NOMO-1 treated with dmso at 0.1 percent for 144 hours (cell line): Measurements from ENCODE around the gene FAM32A.
"Not testable (repeated sequence)": the region's sequence is repeated elsewhere in the genome, so short reads cannot be mapped to it uniquely, and the experiment has no call there.

ENCODE experiments used
- DNase-seq: peaks from one replicate; lab custom pipeline; 2025; ENCODE audit not compliant: unreplicated experiment; lab: John Stamatoyannopoulos, UW

The FAM32A gene

DNA sequence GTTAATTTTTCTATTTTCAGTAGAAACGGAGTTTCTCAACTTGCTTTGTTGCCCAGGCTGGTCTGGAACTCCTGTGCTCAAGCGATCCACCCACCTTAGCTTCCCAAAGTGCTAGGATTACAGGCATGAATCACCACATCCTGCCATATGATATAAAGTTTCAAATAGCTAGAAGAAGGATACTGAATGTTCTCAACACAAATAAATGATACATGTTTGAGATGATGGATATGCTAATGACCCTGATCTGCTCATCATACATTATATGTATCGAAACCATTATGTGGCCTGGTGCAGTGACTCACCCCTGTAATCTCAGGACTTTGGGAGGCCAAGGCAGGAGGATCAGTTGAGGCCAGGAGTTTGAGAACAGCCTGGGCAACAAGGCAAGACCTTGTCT is 23.4 kb upstream of the FAM32A start:
- DNase-seq = no peak

DNA sequence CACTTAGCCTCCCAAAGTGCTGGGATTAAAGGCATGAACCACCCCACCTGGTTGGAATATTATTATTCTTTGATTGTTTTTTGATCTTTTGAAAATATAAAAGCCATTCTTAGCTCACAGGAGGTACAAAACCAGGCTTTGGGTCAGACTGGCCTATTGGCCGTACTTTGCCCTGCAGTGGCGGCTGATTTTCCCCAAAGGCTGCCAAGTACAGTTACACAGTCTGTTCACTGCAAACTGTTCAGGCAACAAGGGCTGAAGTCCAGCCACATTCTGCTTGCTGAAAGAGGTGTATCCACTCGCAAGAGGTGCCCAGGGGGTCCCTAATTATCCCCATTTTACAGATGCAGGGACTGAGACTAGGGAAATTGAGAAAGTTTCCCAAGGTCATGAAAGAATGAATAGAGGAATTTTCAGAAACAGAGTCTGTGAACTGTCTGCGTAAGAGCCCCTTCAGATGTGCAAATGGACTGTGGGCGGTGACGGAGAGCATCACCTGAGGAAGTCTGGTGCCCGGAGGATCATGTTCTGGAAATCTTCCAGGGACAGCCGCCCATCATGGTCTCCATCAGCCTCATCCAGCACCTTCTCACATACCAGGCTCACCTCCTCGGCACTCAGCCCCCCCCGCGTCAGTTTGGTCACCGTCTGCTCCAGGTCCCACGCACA is 20.9 kb upstream of the FAM32A start:
- DNase-seq = no peak

DNA sequence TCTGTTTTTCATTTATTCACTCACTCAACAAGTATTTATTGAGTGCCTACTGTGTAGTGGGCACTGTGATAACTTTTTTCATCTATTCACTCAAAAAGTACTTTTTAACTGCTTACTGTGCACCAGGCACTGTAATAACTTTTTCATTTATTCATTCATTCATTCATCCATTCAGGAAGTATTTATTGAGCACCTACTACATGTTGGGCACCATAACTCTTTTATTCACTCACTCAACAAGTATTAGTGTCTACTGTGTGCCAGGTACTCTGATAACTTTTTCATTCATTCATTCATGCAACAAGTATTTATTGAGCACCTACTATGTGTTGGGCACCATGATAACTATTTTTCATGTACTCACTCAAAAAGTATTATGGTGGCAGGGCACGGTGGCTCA is 18.8 kb upstream of the FAM32A start:
- DNase-seq = no peak

DNA sequence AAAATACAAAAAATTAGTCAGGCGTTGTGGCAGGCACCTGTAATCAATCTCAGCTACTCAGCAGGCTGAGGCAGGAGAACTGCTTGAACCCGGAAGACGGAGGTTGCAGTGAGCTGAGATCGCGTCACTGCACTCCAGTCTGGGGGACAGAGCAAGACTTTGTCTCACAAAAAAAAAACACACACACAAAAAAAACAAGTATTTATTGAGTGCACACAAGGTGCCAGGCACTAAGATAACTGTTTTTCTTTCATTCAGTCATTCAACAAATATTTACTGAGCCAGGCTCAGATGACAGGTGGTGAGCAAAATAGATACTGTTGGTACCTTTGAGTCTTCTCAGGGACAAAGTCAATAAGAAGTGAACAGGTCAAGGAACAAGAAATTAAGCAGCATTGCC is 18.2 kb upstream of the FAM32A start:
- no peak for DNase-seq

DNA sequence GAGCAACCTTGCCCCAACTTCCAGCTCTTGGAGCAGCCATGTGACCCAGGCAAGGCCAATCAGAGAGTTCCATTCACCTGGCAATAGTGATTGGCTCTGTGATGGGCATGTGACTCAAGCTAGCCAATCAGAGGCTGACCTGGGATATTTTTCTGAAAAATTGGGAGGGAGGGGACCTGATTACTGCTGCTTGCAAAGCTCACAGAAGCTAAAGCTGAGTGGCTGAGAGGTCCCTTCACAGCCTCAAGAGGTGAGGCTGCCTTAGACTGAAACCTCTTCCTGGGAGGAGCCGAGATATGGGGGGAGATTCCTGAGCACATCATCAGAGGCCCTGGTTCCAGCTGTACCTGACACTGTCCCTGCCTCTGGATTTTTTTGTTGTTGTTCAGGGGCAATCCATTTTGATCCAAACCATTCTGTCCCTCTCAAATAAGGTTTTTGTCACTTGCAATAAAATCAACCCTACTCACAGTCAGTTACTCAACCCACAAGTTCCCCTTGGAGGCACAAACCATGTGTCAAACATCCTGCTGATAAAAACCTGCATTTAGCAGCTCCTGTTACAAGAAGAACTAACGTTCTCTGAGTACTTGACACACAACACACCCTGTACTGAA is 16.6 kb upstream of the FAM32A start:
- DNase-seq = peak; percentile 50

DNA sequence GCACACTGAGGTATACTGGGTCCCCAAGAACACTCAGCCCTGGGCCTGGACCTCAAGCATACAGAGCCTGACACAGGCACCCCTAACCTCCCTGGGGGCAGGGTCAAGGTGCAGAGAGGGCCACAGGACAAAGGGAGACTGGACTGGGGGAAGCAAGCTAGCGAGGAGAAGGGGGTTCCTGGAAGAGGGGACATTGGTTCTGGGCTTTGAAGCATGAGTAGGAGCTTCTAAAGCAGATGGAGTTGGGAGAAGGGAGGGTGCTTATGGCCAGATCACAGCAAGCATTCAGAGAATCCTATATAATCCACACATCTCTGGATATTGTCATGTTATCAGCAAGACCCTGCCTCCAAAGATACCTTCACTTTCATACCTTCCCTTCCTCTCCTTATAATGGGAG is 15.1 kb upstream of the FAM32A start:
- DNase-seq = no peak

DNA sequence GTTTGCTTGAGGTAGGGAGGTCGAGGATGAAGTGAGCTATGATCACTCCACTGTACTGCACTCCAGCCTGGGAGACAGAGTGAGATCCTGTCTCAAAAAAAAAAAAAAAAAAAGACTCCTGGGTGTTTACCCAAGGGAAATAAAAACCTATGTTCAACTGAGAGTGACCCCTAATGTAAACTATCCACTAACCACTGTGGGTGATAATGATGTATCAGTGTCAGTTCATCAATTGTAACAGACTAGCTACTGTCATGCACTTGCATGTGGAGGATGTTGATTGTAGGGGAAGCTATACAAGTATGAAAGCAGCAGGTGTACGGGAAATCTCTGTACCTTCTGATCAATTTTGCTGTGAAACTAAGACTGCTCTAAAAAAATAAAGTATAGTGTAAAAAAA is 9.3 kb upstream of the FAM32A start:
- no peak for DNase-seq

DNA sequence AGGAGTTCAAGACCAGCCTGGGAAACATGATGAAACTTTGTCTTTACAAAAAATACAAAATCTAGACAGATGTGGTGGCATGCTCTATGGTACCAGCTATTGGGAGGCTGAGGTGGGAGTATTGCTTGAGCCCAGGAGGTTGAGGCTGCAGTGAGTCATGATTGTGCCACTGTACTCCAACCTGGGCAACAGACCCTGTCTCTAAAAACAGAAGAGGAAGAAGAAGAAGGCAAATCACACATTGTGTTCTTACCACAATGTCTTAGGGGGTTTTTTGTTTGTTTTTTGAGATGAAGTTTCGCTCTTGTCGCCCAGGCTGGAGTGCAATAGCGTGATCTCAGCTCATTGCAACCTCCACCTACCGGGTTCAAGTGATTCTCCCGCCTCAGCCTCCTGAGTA is 6.3 kb upstream of the FAM32A start:
- not testable (repeated sequence) for DNase-seq

DNA sequence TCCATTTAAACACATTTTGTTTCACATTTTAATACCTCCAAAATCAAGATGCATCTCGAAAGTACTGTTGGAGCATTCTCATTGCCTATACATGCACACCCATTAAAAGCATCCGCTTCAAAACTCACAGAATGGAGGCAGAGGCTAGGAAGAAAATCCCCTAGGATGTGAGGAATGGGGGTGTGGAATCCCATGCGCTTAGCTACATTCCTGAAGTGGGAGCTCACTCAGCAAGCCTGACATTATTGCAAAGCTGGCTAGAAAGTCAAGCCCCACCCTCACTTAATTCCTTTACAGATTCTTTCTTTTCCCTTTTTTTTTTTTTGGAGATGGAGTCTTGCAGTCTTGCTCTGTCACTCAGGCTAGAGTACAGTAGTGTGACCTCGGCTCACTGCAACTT is 4.6 kb upstream of the FAM32A start:
- DNase-seq = no peak

DNA sequence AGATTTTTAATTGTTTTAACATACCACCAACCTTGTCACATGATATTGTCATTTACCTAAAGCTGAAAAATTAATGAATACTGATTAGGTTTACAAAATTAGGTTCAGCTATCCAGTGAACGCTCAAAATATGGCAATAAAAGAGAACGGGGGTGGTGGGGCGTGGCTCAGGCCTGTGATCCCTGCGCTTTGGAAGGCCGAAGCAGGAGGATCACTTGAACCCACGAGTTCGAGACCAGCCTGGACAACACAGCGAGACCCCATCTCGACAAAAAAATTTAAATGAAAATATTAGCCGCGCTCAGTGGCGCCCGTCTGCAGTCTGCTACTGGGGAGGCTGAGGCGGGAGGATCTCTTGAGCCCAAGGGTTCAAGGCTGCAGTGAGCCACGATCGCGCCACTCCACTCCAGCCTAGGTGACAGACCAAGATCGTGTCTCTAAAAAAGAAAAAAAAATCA is 516 bp upstream of the FAM32A start:
- DNase-seq = no peak

DNA sequence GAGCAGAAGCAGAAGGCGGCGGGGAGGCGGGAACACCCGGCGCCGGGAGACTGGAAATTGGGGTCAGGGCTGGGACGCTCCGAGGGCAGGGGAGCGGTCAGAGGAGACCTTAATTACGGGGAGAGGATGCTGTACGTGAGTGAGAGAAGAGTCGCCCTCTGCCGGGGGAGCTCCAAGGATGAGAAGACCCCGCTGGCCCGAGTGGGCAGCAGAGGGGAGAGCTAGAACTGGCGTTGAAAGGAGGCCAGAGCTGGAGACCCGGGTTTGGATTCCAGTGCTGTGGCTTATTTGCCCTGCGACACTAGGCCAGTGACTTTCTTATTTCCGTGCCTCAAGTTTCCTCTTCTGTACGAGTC is 536 bp downstream of the FAM32A start:
- peak; percentile 19 for DNase-seq

DNA sequence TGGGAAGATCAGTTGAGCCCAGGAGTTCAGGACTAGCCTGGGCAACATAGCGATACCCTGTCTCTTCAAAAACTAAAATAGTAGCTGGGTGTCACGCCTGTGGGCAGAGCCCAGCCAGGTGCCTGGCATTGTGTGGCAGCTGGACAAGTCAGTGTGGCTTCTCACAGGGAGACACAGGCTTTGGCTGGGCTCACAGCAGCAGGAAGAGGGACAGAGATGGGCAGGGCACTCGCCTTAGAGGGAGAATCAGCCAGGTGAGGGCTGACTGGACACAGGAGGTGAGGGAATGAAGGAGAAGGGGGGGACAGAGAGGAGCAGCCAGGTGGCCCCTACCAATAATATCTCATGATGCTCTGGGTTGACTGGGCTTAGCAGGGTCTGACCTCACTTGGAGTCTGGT is 3.3 kb downstream of the FAM32A start:
- no peak for DNase-seq

DNA sequence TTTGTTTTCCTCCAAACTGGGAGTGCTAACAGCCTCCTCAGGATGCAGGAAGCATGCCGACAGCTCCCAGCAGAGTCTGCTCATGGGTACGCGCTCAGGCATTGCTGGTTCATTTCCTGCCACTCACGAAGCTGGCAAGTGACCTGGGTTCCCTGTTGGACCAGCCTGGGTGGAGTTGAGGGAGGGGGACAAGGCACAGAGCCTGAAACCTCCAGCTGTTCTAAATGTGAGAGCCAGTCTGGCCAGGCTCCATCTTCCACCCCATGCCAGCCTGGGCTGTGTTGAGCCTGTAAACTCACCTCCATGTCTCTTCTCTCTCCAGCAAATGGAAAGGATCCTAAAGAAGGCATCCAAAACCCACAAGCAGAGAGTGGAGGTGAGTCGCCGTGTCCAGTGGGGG is 5.0 kb downstream of the FAM32A start:
- DNase-seq = no peak

DNA sequence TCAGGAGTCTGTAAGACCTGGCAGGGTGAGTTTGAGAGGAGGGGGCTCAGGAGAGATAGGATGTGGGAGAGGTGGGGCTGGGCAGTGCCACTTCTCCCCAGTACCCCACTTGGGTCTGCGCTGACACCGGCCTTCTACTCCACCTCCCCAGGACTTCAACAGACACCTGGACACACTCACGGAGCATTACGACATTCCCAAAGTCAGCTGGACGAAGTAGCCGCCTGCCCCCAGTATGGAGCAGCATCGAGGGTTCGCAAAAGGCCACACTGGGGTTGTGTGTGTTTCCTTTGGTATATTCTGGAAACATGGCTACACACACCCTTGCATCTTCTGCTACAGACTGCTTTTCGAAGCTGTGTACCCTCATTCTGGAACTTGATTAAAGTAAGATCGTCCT is 5.5 kb downstream of the FAM32A start:
- no peak for DNase-seq

DNA sequence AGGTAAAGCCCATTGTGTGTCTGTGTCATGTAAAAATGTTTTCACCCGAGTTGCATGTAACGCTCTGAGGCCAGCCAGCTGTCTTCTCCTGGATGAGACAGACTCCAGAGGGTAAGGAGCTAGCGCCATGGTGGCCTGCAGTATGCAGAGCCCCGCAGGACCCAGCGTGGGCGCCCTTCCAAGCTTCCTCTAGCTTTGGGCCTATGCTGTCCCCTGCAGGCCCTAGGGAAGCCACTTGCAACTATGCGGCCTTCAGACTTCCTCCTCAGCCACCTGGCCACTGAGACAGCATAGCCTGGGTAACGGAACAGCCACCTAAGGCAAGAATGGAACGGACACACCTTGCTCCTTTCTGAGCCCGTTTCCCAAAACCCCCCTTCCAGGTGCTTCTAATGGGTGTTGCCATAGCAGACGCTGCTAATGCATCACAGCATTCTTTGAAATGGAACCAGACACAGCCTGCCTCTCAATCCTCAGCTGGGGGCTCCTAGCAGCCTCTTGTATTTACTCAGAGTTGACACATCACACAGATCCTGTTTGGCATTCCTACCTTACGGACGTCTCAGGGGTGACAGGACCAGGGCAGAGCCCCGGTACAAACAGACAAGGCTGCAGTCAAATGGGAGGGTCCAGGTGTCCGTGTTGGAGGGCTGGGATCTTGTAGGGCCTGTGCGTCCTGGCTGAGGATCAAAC is 6.2 kb downstream of the FAM32A start:
- DNase-seq = no peak

DNA sequence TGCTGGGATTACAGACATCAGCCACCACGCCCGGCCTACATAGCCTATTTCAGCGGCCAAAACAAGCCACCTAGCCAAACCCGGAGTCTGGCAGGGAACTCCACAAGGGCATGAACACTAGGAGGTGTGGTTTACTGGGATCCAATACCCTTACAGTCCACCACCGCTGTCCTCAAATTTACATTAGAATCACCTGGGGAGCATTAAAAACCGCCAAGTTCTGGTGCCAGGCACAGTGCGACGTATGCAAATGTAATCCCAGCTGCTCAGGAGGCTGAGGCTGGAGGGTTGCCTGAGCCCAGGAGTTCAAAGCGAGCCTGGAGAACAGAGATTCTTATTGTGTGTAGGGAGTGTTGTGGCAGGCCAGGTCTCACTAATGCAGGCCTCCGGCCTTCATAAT is 8.3 kb downstream of the FAM32A start:
- DNase-seq = no peak

DNA sequence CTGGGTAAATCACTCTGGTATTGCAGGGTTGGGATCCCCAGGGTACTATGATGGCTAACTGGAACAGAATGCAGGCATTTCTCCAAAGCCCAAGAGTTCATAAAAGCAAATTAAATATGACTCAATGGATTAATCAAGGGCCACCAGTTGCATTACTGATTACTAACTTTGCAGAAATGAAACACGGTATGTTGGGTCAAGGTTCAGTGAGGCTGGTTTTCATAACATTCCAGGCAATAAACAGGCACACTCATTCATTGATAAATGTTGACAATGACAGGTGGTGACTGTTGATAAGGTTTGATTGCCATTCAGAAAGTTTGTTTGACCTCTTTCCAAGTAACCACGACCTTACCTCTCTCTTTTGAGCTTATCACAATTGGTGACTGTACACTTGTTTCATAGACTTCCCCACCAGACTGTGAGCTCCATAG is 12.0 kb downstream of the FAM32A start:
- DNase-seq = no peak

DNA sequence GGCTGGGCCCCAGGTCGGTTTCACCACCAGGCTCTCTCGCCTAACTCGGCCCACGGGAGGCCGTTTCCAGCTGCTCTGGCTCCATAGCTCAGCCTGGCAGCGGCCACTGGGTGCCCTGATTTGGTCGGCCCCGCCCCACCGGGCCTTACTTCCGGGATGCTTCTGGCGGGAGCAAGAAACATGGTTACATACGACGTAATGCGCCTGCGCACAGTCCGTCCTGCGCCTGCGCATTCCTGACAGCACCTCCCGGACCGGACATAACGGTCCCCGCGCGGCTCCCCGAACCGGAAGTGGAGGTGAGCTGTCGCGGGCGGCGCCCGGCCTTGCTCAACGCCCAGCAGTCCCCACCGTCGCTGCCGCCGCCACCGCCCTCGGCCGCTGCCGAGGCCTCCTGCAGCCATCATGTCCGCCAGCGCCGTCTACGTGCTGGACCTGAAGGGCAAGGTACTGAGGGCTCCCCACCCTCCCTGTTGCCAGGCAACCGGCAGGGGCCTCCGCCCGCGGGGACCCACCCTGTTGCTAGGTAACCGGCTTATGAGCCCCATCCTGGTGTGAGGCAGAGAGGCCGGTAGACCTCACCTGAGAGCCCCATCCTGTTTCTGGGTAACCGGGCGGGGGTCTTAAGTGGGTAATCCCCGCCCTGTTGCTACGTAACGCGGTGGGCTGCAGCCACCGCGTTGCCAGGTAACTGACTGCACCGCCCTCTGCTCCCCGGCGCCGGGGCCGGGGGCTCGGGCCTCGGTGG is 12.6 kb downstream of the FAM32A start, which contains the start of gene AP1M1:
TSS of gene AP1M1 (plus strand) at position 290 of the 748 bp plus-strand sequence. CDS start at position 406, 116 bp downstream.
- DNase-seq = peak; percentile 94

DNA sequence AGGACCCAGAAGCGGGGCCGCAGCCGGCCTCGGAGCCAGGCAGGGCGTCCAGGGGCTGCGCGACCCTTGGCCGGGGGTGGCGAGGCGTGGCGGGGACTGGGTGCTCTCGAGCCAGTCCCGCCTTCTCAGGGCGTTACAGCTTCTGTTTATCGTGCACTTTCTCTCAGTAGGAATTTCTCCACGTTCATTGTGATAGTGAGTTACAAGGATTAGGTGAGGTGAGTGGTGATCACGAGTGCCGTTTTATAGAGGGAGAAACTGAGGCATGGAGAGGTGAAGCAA is 13.1 kb downstream of the FAM32A start:
- DNase-seq = no peak

DNA sequence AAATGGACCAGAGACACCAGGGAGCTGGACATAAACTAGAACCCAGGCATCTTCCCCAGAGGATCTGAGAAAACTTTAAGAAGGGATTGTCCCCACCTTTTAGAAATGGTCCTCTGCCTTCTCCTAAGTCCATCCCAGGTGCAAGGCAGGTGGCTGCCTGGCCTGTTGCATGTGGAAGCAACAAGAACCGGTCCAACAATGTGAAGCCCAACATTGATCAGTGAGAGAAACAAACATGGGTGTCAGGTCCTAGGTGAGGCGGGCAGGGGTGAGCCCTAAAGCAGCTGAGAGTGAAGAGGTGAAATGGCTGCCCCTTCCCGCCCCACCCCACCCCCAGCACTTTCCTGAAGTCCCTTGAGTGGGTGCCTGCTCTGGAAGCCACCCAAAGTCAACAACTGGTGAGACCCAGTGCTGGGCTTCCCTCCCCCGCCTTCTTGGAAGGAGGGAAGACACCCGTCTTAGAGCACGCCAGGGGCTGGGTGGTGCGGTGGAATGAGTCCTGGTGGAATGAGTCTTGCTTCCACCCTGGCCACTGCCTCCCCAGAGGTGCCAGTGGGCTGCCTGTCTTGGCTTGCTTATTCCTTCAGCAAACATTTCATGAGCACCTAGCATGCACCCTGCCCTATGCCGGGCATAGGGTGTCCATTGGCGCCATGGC is 14.2 kb downstream of the FAM32A start:
- no peak for DNase-seq
